H1 (cell line): ENCODE results near the gene PRDM15. TPM values are rescaled to one million over a fixed set of nuclear protein-coding genes. Genes with fewer than 3 reads are reported as not detected.

ENCODE experiments used
- CTCF ChIA-PET: fragments of 300-600 bp; sonication (Branson Sonifier 250); formaldehyde crosslinking; loops from one replicate; lab custom pipeline; 2021; ENCODE audit not compliant: partially characterized antibody; lab: Charles Lee
- POLR2A ChIA-PET: fragments of 300-600 bp; sonication (Branson Sonifier 250); formaldehyde crosslinking; loops from one replicate; lab custom pipeline; 2021; ENCODE audit warnings: inconsistent platforms; ENCODE audit not compliant: partially characterized antibody; lab: Charles Lee
- DNase-seq, 2 experiments: peaks; one replicate each; pipeline versions ENCODE4 v3.0.0 to v3.0.0-alpha.2; 2010 to 2022; ENCODE audit warnings: low spot score in 2 of 2, low read depth in 1 of 2, mixed read lengths in 1 of 2
- FAIRE-seq: peaks from 2 replicates; lab custom pipeline; 2011; peaks lifted over from hg19 to GRCh38; lab: Jason Lieb, UNC
- H2AFZ ChIP-seq: 2 replicates; pipeline ENCODE4 v1.8.1; 2012; ENCODE audit warnings: low read length, inconsistent platforms
- H2AK5ac ChIP-seq: 2 replicates; pipeline ENCODE4 v1.6.1; 2013; ENCODE audit warnings: low read depth, low read length
- H2BK120ac ChIP-seq: replicated peaks from 2 replicates; pipeline ENCODE3; 2013; ENCODE audit warnings: low read depth, low read length, inconsistent platforms
- H2BK12ac ChIP-seq: 2 replicates; pipeline ENCODE4 v1.6.1; 2013; ENCODE audit warnings: low read depth, low read length
- H2BK15ac ChIP-seq: 2 replicates; pipeline ENCODE4 v1.6.1; 2013; ENCODE audit warnings: low read length
- H2BK20ac ChIP-seq: 2 replicates; pipeline ENCODE4 v1.6.1; 2013; ENCODE audit warnings: low read length
- H2BK5ac ChIP-seq: 2 replicates; pipeline ENCODE4 v1.6.1; 2013; ENCODE audit warnings: low read depth, low read length
- H3K14ac ChIP-seq: 2 replicates; pipeline ENCODE4 v1.6.1; 2013; ENCODE audit warnings: inconsistent platforms; ENCODE audit not compliant: insufficient read length
- H3K18ac ChIP-seq: 2 replicates; pipeline ENCODE4 v1.6.1; 2013; ENCODE audit warnings: low read length; ENCODE audit errors: extremely low read depth
- H3K23ac ChIP-seq: 2 replicates; pipeline ENCODE4 v1.6.1; 2013; ENCODE audit warnings: inconsistent platforms; ENCODE audit not compliant: insufficient read length
- H3K23me2 ChIP-seq: 2 replicates; pipeline ENCODE4 v1.6.1; 2013; ENCODE audit warnings: low read depth, low read length
- H3K27ac ChIP-seq: 2 replicates; pipeline ENCODE4 v1.6.1; 2011; ENCODE audit warnings: low read depth, low read length, inconsistent platforms
- H3K27me3 ChIP-seq, 4 experiments: replicated peaks in 1 of 4; 1 replicate in 1 of 4; 2 replicates in 3 of 4; pipeline versions ENCODE4 v1.6.1 to v1.8.1; 2011 to 2013; ENCODE audit warnings: low read length in 3 of 4, mild to moderate bottlenecking in 3 of 4, inconsistent platforms in 2 of 4, mixed read lengths in 2 of 4, moderate library complexity in 1 of 4; ENCODE audit not compliant: control insufficient read depth in 3 of 4, insufficient read depth in 3 of 4; ENCODE audit errors: extremely low read depth in 1 of 4
- H3K36me3 ChIP-seq, 4 experiments: 2 replicates each; pipeline versions ENCODE4 v1.6.1 to v1.8.1; 2011 to 2013; ENCODE audit warnings: mild to moderate bottlenecking in 4 of 4, low read length in 3 of 4, moderate library complexity in 2 of 4, control low read depth in 1 of 4, inconsistent platforms in 1 of 4; ENCODE audit not compliant: insufficient read depth in 4 of 4, control insufficient read depth in 2 of 4
- H3K4ac ChIP-seq: replicated peaks from 2 replicates; pipeline ENCODE3; 2013; ENCODE audit warnings: low read length, low read depth, mixed read lengths, inconsistent platforms; ENCODE audit not compliant: insufficient read length
- H3K4me1 ChIP-seq, 4 experiments: replicated peaks in 1 of 4; 1 replicate in 1 of 4; 2 replicates in 3 of 4; pipeline versions ENCODE4 v1.6.1 to v1.8.1; 2011 to 2013; ENCODE audit warnings: low read length in 3 of 4, inconsistent platforms in 2 of 4, mixed read lengths in 1 of 4; ENCODE audit not compliant: insufficient read depth in 4 of 4, control insufficient read depth in 3 of 4
- H3K4me2 ChIP-seq, 2 experiments: 2 replicates each; pipeline versions ENCODE4 v1.6.1 to v1.8.1; 2011 to 2013; ENCODE audit warnings: low read depth in 2 of 2, low read length in 2 of 2, control low read depth in 1 of 2, inconsistent platforms in 1 of 2, mild to moderate bottlenecking in 1 of 2; ENCODE audit not compliant: insufficient read depth in 1 of 2
- H3K4me3 ChIP-seq, 4 experiments: fragments of 200-600, 300-600 bp in 1 of 4; sonication (generic), shearing (Covaris generic), sonication (Bioruptor Twin) in 1 of 4; 2 replicates each; pipeline versions ENCODE4 v1.5.1 to v1.8.1; 2011 to 2016; ENCODE audit warnings: low read length in 4 of 4, low read depth in 3 of 4, control low read depth in 2 of 4, inconsistent platforms in 2 of 4, mild to moderate bottlenecking in 2 of 4, mixed read lengths in 1 of 4, moderate library complexity in 1 of 4; ENCODE audit not compliant: insufficient read depth in 2 of 4; ENCODE audit errors: extremely low read depth in 1 of 4
- H3K56ac ChIP-seq: replicated peaks from 2 replicates; pipeline ENCODE3; 2013; ENCODE audit warnings: low read depth, mild to moderate bottlenecking, mixed read lengths, low read length, inconsistent platforms; ENCODE audit not compliant: insufficient read length
- H3K79me1 ChIP-seq: 2 replicates; pipeline ENCODE4 v1.6.1; 2013; ENCODE audit warnings: low read depth, low read length, control low read depth
- H3K79me2 ChIP-seq, 2 experiments: 2 replicates each; pipeline versions ENCODE4 v1.6.1 to v1.8.1; 2012 to 2013; ENCODE audit warnings: low read length in 2 of 2, mild to moderate bottlenecking in 2 of 2, inconsistent platforms in 1 of 2; ENCODE audit not compliant: insufficient read depth in 2 of 2, control insufficient read depth in 1 of 2
- H3K9ac ChIP-seq, 4 experiments: replicated peaks in 1 of 4; 1 replicate in 1 of 4; 2 replicates in 3 of 4; pipeline versions ENCODE4 v1.6.1 to v1.8.1; 2011 to 2013; ENCODE audit warnings: low read depth in 3 of 4, low read length in 3 of 4, control low read depth in 2 of 4, mild to moderate bottlenecking in 2 of 4, moderate library complexity in 2 of 4, inconsistent platforms in 1 of 4; ENCODE audit errors: extremely low read depth in 1 of 4
- H3K9me3 ChIP-seq, 2 experiments: 2 replicates each; pipeline versions ENCODE4 v1.6.1 to v1.8.1; 2012 to 2013; ENCODE audit warnings: mild to moderate bottlenecking in 2 of 2, moderate library complexity in 2 of 2, control low read depth in 1 of 2, inconsistent platforms in 1 of 2, low read depth in 1 of 2, low read length in 1 of 2, mixed read lengths in 1 of 2; ENCODE audit not compliant: insufficient read depth in 2 of 2
- H4K20me1 ChIP-seq, 2 experiments: replicated peaks in 1 of 2; 2 replicates each; pipeline versions ENCODE3 to v1.8.1; 2011 to 2013; ENCODE audit warnings: inconsistent platforms in 2 of 2, low read length in 2 of 2, mild to moderate bottlenecking in 1 of 2; ENCODE audit not compliant: insufficient read depth in 2 of 2, control insufficient read depth in 1 of 2
- H4K5ac ChIP-seq: 2 replicates; pipeline ENCODE4 v1.6.1; 2013; ENCODE audit warnings: low read length, low read depth, mixed read lengths, inconsistent platforms; ENCODE audit not compliant: insufficient read length
- H4K8ac ChIP-seq: 2 replicates; pipeline ENCODE4 v1.8.0; 2013; ENCODE audit warnings: mild to moderate bottlenecking, moderate library complexity, low read length, inconsistent platforms; ENCODE audit not compliant: insufficient read depth; ENCODE audit errors: extremely low read depth
- H4K91ac ChIP-seq: replicated peaks from 2 replicates; pipeline ENCODE3; 2013; ENCODE audit warnings: low read length, mixed read lengths, inconsistent platforms; ENCODE audit not compliant: insufficient read length
- CBX5 ChIP-seq: fragments of 300-800, 300-1000 bp; sonication (generic); IDR thresholded peaks from 2 replicates; pipeline ENCODE4 v1.7.1; 2016; ENCODE audit warnings: antibody characterized with exemption, low read length, low read depth
- JUND ChIP-seq: IDR thresholded peaks from 2 replicates; pipeline ENCODE4 v1.6.1; 2011; ENCODE audit warnings: mild to moderate bottlenecking, improper control_type of control experiment, low read length
- KDM1A ChIP-seq: fragments of 200-600, 300-600 bp; sonication (generic); IDR thresholded peaks from 2 replicates; pipeline ENCODE4 v1.7.1; 2016; ENCODE audit warnings: mild to moderate bottlenecking, low read length, borderline replicate concordance
- KDM5A ChIP-seq: fragments of 200-600 bp; IDR thresholded peaks from 2 replicates; pipeline ENCODE4 v1.7.1; 2012; ENCODE audit warnings: mild to moderate bottlenecking, low read length, inconsistent platforms, mixed read lengths
- RXRA ChIP-seq: IDR thresholded peaks from 2 replicates; pipeline ENCODE4 v1.6.1; 2011; ENCODE audit warnings: low read depth, mild to moderate bottlenecking, low read length, moderate library complexity; ENCODE audit not compliant: insufficient read depth
- SP1 ChIP-seq: IDR thresholded peaks from 2 replicates; pipeline ENCODE4 v1.6.1; 2011; ENCODE audit warnings: low read depth, low read length
- TBP ChIP-seq: IDR thresholded peaks from 2 replicates; pipeline ENCODE4 v1.6.1; 2011; ENCODE audit warnings: low read depth, low read length, improper control_type of control experiment
- WGBS, 2 experiments: shearing (Covaris generic) in 1 of 2; methylation state at CpG; one replicate each; pipeline versions ENCODE4 v1.1.6 to v1.1.7; 2013 to 2015; ENCODE audit warnings: low lambda C conversion rate in 2 of 2, mixed read lengths in 2 of 2, inconsistent platforms in 1 of 2, low coverage in 1 of 2, missing lambda C conversion rate in 1 of 2; ENCODE audit not compliant: insufficient replicate concordance in 2 of 2, insufficient coverage in 1 of 2, insufficient read length in 1 of 2; ENCODE audit errors: extremely low coverage in 1 of 2, missing lambda C conversion rate in 1 of 2; 5-methylcytosine and 5-hydroxymethylcytosine counted together
- polyA plus RNA-seq, 7 experiments: library from polyadenylated mRNA; depleted of rRNA in 3 of 7; stranded (reverse) in 5 of 7; unstranded in 2 of 7; fragments of >200 nt in 5 of 7; fragments of 200-250 nt in 2 of 7; gene quantifications; 1 replicate in 5 of 7; 2 replicates in 1 of 7; 4 replicates in 1 of 7; pipeline versions ENCODE4 v1.2.1 to v1.2.3, GENCODE V29; 2011 to 2013; ENCODE audit warnings: missing spikeins in 2 of 7, mixed read lengths in 2 of 7
- total RNA-seq: library from RNA; stranded (reverse); fragmentation: NEBNext Ultra II Directional; extraction: Animal tissue kit (Norgen Biotek cat#: 25700); gene quantifications from 2 replicates; pipeline ENCODE4 v1.2.1, GENCODE V29; 2021

The PRDM15 gene
- total and polyA plus RNA-seq, 2 of the 8 experiments (the other 6 are each of a cell fraction or from before 2014, with no cell fraction given), result 9.7 to 10.5 TPM

- Histone ChIP-seq H3K36me3 (peaks cover 0 to 8% (median 1%) of the 10 kb centered on the region in 4 experiments; a peak in 4 of 8 replicates), H2BK20ac (no peak overlapping the region), H3K9ac (no peak overlapping the region), H4K20me1 (peaks cover 0 to 3% of the 10 kb centered on the region in 2 experiments), H2BK120ac (no peak overlapping the region), H3K14ac (no peak overlapping the region), H2AK5ac (no peak overlapping the region), H3K79me1 (no peaks in the 10 kb centered on the region; the same call in 1 of the 2 replicates), H3K27ac (no peak overlapping the region), H3K18ac (no peak overlapping the region), H3K56ac (no peak overlapping the region), H3K9me3 (no peaks in the 10 kb centered on the region), H3K4ac (no peak overlapping the region), H2BK5ac (no peak overlapping the region), H4K5ac (no peak overlapping the region), H4K91ac (no peak overlapping the region), H3K23me2 (no peaks in the 10 kb centered on the region), H3K79me2 (no peaks in the 10 kb centered on the region), H2AFZ (no peak overlapping the region), H4K8ac (no peak overlapping the region), H3K4me2 (no peak overlapping the region), H3K4me1 (peaks cover 2 to 6% (median 4%) of the 10 kb centered on the region in 4 experiments; a peak in 5 of 7 replicates), H3K23ac (no peak overlapping the region), H2BK12ac (no peak overlapping the region), H3K27me3 (no peaks in the 10 kb centered on the region), H2BK15ac (no peak overlapping the region)
- FAIRE-seq (no peak), DNase-seq (no peak)
- WGBS, 2 experiments, result 85% methylated on average over 7 of the region's 7 CpGs; no CpG with 5 or more reads in 1 of the 2 experiments
- CTCF ChIA-PET, result interaction anchor here (1.4 kb wide), 1 partner anchor 22 kb away, joined by 3 read pairs; no protein-coding TSS in a partner anchor
- POLR2A ChIA-PET, result no interaction called here
- TF ChIP-seq SP1 (no peak), TBP (no peak), RXRA (no peak), KDM5A (no peak), KDM1A (no peak), JUND (no peak), CBX5 (no peak)
- TF ChIP-seq, all 59 proteins: peak for 0
- H3K4me3 ChIP-seq, result no peak overlapping the region
Observed at GRCh38 chr21:41921021-41921420, 41.9 kb upstream of the PRDM15 start.
